DMS114 treated with DMSO at 0.1 percent for 48 hours (cell line): ENCODE measurements around the gene CCR2.
"Not testable (repeated sequence)": the region's sequence is repeated elsewhere in the genome, so short reads cannot be mapped to it uniquely, and the experiment has no call there.

Source experiments
- DNase-seq: peaks from one replicate; lab custom pipeline; 2025; ENCODE audit not compliant: unreplicated experiment; lab: John Stamatoyannopoulos, UW

Gene CCR2

DNA sequence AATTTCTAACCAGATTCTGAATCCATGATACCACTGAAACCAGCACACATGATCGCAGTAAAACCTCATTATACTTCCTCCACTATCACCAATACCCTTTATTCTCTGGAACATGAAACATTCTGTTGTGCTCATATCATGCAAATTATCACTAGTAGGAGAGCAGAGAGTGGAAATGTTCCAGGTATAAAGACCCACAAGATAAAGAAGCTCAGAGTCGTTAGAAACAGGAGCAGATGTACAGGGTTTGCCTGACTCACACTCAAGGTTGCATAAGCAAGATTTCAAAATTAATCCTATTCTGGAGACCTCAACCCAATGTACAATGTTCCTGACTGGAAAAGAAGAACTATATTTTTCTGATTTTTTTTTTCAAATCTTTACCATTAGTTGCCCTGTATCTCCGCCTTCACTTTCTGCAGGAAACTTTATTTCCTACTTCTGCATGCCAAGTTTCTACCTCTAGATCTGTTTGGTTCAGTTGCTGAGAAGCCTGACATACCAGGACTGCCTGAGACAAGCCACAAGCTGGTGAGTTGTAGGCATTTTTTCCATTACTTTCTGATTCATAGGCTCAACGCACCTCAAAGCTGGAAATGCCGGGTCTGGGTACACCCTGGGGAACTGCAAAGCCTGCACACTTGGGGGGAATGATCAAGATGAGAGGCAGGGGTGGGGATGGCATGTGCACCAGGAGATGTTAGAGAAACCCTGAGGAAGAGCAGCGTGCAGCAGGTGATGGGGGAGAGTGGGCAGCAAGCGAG is at the start of gene CCR2:
Gene CCR2, plus strand, starts transcription at position 465 of the 764 bp plus-strand sequence. CDS start 3,417 bp downstream, outside the sequence.
- DNase-seq = no peak

GRCh38 chr3:46304739-46305138 is 49.2 kb upstream of the CCR2 start:
- DNase-seq = no peak

GRCh38 chr3:46312991-46313390 is 40.9 kb upstream of the CCR2 start:
- DNase-seq = no peak

DNA sequence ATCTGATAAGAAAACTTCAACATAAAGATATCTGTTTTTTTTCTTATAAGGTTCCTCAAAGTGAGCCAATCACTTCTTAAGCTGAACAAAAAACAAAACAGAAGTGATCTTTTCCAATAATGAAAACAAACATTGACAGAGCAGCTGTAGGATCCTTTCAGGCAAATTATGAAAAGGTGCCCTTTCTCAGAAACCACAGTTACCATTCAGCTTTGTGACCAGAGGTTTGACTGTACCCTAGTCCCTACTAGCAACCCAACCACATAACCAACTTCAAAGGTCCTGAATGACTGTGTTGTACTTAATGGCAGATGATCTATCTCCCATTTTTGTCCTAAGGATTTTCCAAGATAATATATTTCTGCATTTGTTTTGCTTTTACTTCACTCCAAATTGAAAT is 39.4 kb upstream of the CCR2 start:
- DNase-seq = no peak

DNA sequence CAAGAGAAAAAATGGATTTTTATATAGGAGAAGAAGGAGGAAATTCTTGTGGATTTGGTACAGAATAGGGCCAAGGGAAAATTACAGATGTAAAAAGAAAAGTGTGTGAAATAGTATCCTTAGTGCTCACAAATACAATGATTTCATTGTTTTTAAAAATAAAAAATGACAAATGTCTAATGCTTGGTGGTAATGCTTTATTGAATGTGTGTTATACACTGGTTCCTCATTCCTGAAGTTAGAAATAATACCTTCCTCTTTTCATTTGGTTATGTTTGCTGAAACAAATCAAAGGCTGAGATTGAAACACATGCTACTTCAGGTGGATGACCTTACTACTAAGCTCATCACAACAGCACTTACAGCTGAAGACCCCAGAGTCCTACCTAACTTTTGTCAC is 37.7 kb upstream of the CCR2 start:
- no peak for DNase-seq

GRCh38 chr3:46318207-46318927 is 35.5 kb upstream of the CCR2 start:
- no peak for DNase-seq

DNA sequence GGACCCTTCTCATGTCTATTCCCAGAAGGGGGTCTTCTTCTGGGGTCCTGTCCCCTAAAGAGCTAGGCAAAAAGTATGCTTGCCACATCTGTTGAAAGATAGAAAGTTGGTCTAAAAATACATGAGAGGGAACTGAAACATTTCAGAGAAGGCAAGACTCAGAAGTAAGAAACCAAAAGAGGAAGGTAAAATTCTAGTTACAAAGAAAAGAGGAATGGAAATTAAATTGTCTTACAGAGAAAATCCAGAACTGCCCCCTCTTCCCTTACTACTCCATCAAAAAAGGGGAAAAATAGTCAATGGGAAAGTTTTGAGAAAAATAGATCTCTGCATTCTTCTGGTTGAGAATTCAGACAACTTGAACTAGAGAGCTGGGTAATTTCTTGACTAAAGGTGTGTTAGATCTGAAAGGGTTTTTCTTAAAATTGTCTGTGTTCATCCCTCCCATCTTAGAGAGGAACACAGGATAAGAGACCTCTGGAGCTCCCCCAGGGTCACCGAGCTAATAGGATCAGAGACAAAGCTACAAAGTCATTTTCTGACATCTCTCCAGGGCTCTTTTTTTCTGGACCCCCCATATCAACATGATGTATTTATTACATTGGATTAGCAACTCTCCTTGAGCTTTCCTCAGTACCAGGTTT is 32.3 kb upstream of the CCR2 start:
- no peak for DNase-seq

GRCh38 chr3:46324036-46324435 is 29.9 kb upstream of the CCR2 start:
- no peak for DNase-seq

GRCh38 chr3:46325645-46326300 is 28.1 kb upstream of the CCR2 start:
- no peak for DNase-seq

DNA sequence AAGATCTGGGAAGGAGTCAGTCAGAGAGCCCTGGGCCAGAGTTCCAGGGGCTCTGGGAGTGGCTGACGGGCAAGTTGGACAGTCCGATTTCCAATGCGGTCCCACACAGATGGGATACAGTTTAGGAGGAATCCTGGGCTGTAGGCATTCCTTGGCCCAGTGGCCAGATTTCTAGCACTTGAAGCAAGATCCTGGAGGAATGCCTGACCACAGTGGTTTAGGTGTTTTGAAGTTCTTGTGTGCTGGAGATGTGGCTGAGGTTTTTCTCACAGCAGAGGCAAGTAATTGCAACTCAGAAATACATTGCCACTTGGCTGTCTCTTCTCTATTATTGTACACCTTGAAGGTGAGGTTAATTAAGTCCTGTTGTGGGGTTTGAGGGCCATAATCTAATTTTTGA is 23.2 kb upstream of the CCR2 start:
- not testable (repeated sequence) for DNase-seq

GRCh38 chr3:46334741-46335478 is 19.0 kb upstream of the CCR2 start:
- DNase-seq = no peak

- no peak for DNase-seq
Observed at GRCh38 chr3:46335541-46335940, 18.4 kb upstream of the CCR2 start.

- no peak for DNase-seq
Observed at GRCh38 chr3:46337911-46338310, 16.0 kb upstream of the CCR2 start.

DNA sequence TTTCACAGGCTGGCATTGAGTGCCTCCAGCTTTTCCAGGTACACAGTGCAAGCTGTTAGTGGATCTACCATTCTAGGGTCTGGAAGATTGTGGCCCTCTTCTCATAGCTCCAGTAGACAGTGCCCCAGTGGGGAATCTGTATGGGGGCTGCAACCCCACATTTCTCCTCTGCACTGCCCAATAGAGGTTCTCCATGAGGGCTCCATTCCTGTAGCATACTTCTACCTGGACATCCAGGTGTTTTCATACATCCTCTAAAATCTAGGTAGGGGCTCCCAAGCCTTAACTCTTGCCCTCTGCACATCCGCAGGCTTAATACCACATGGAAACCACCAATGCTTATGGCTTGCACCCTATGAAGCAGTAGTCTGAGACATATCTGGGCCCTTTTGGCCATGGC is 15.1 kb upstream of the CCR2 start:
- no peak for DNase-seq

DNA sequence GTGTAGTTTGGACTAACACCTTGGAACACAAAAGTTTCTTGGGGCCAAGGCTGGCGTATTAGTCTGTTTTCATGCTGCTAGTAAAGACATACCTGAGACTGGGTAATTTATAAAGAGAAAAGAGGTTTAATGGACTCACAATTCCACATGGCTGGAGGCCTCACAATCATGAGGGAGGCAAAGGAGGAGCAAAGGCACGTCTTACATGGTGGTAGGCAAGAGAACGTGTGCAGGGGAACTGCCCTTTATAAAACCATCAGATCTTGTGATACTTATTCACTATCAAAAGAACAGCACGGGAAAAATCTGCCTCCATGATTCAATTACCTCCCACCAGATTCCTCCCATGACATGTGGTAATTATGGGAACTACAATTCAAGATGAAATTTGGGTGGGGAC is 9.4 kb upstream of the CCR2 start:
- DNase-seq = no peak

- DNase-seq = no peak
Observed at GRCh38 chr3:46348823-46349482, 5.0 kb upstream of the CCR2 start.

DNA sequence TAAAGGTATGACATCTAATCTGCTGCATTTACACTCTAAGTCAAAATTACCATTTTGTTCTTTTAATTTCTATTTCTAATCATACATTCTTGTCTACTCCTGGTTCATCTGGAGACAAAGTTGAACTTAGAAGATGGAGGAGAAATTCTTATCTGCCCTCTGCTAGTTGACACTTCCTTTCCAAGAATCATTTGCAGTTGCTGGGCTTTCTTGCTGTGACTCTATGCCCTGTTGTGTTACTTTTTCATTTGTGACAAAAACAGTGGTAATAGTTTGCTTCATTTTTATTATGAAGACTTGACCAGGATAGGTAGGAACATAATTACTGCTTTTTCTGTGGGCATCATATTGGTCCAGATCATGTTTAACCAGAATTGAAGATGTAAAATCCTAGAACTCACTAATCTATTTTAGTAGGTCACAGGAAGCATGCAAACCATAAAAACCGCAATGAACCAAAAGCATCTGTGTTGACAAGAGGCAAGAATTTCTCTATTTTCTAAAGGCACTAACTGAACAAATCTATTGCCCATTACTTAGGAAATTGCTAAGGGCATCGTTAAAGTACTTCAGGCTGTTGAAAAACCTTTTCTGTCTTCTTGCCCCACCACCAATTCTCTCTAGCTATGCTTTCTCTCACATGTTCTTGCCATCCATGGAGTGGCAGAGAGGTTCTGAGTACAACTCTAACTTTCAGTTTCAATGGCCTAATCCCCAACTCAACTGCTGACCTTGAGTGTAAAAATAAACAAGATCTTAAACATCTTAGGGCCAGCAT is 4.2 kb upstream of the CCR2 start:
- DNase-seq = no peak

DNA sequence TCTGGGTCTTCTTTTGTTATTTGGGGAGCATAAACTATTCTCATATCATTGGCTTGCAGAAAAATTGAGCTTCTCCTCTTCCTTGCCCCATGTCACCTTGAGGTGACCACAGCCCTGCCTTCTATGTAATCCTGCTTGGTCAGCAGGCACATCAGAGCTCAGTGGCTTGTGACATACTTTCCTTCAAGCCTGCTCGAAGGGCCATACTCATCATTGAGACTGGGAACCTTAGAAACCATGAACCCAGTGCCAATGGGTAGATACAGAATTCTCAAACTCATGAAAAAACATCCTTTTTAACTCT is 3.7 kb upstream of the CCR2 start:
- no peak for DNase-seq

- DNase-seq = no peak
Observed at GRCh38 chr3:46351646-46352045, 2.3 kb upstream of the CCR2 start.

DNA sequence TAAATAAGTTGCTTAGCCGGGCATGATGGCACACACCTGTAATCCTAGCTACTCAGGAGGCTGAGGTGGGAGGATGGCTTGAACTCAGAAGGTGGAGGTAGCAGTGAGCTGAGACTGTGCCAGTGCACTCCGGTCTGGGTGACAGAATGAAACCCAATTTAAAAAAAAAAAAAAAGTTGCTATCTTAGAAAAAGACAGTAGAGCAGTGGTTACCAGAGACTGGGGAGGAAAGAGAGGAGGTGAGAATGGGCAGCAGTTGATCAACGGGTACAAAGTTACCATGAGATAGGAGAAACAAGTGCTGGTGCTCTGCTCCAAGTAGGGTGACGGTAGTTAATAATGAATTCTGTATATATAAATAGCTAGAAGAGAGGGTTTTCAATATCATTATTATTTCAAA is 821 bp upstream of the CCR2 start:
- no peak for DNase-seq
